SK-N-DZ (cell line): ENCODE data around the gene GLIPR2.

ENCODE experiments used
- DNase-seq: peaks from one replicate; pipeline ENCODE4 v3.0.0-alpha.2; 2015; ENCODE audit warnings: low spot score

GLIPR2 gene

GRCh38 chr9:36192196-36192595 is 55.7 kb downstream of the GLIPR2 start:
- no peak for DNase-seq

GRCh38 chr9:36193023-36193422 is 56.5 kb downstream of the GLIPR2 start:
- DNase-seq: no peak

- DNase-seq: no peak
Observed at GRCh38 chr9:36194326-36195000, 57.9 kb downstream of the GLIPR2 start.

GRCh38 chr9:36204906-36205547 is 68.5 kb downstream of the GLIPR2 start:
- no peak for DNase-seq

- no peak for DNase-seq
Observed at GRCh38 chr9:36207016-36207415, 70.5 kb downstream of the GLIPR2 start.

GRCh38 chr9:36207546-36208012 is 71.0 kb downstream of the GLIPR2 start:
- DNase-seq: no peak

GRCh38 chr9:36208521-36209253 is 72.2 kb downstream of the GLIPR2 start:
- DNase-seq: no peak

GRCh38 chr9:36210722-36211121 is 74.2 kb downstream of the GLIPR2 start:
- DNase-seq: no peak

GRCh38 chr9:36211510-36211909 is 75.0 kb downstream of the GLIPR2 start:
- DNase-seq: no peak

- no peak for DNase-seq
Observed at GRCh38 chr9:36213387-36213786, 76.9 kb downstream of the GLIPR2 start.
